VCaP (cell line): ENCODE measurements around the gene HBS1L.

Experiments
- H3K27ac ChIP-seq: fragments of 450-650 bp; 2 replicates; pipeline ENCODE4 v1.5.1; 2017
- TF ChIP-seq, protein P1 (sequence below): fragments of 450-650 bp; conservative IDR thresholded peaks from 2 replicates; pipeline ENCODE4 v1.5.1; 2017; ENCODE audit warnings: mild to moderate bottlenecking, moderate library complexity

HBS1L gene

DNA sequence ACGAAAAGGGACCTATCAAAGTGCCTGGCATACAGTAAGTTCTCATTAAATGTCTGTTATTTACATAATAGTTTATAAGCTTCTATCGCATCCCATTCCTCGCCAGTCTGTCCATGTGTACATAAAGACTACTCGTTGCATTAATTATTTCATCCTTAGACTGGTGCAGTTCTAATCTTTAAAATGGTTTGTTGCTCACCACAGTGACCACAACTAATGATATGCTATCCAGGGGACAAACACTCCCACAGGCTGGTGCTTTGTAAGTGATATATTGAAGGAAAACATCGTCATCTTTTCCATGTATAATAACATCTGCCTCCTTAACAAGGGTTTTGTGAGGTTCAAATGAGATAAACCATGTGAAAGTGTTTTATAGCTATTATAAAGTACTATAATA is 39.0 kb upstream of the HBS1L start:
- H3K27ac ChIP-seq = no peak overlapping the region
- TF ChIP-seq, protein P1, sequence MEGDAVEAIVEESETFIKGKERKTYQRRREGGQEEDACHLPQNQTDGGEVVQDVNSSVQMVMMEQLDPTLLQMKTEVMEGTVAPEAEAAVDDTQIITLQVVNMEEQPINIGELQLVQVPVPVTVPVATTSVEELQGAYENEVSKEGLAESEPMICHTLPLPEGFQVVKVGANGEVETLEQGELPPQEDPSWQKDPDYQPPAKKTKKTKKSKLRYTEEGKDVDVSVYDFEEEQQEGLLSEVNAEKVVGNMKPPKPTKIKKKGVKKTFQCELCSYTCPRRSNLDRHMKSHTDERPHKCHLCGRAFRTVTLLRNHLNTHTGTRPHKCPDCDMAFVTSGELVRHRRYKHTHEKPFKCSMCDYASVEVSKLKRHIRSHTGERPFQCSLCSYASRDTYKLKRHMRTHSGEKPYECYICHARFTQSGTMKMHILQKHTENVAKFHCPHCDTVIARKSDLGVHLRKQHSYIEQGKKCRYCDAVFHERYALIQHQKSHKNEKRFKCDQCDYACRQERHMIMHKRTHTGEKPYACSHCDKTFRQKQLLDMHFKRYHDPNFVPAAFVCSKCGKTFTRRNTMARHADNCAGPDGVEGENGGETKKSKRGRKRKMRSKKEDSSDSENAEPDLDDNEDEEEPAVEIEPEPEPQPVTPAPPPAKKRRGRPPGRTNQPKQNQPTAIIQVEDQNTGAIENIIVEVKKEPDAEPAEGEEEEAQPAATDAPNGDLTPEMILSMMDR = no peak

DNA sequence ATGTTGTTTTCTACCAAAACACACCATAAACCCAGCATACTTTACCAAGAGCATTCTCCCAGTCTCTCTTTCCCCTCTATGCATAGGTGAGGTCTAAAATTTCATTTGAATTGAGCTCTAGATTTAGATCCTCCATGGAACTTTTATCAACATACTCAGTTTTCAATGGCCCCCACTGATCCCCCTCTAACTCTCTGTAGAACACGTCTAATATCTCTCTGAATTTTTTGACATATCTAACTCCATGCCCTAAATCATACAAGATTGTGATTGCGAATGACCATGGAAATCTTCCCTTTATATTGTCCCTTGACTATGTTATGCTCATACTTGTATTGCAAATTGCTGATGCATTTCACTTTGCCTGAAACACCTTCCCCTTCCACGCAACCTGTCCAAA is 38.1 kb upstream of the HBS1L start:
- TF ChIP-seq, protein P1 = no peak
- no peak overlapping the region for H3K27ac ChIP-seq

DNA sequence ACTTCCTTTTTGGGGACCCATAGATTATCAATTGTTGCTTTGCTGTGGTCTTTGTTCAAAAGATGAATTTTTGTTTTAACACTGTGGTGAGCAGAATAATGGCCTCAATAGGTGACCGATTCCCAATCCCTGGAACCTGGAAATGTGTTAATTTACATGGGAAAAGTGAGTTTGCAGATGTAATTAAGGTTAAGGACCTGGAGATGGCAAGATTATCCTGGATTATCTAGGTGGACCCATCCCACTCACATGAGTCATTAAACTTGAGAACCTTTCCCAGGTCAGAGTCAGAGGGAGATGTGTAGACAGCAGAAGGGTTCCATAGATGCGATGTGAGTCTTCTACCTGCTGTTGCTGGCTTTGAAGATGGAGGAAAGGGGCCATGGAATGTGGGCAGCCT is 36.2 kb upstream of the HBS1L start:
- no peak overlapping the region for H3K27ac ChIP-seq
- TF ChIP-seq, protein P1 = no peak

DNA sequence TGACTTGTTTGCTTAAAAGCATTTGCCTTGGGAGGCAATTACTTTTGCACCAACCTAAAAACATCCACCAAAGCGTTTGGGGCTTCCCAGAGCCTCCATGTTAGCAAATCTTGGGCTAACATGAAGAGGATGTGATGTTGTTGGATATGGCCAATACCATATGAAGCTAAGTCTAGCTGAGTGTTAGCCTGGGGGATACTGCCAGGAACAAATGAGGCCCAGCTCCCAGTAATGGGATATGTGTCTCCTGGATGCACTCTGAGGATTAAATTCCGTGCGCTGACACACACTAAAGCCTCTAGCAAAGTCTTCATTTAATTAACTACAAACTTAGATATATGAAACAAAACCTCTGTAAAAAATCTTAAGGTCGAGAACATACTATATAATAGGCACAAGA is 35.3 kb upstream of the HBS1L start:
- TF ChIP-seq, protein P1 = no peak
- H3K27ac ChIP-seq = no peak overlapping the region

DNA sequence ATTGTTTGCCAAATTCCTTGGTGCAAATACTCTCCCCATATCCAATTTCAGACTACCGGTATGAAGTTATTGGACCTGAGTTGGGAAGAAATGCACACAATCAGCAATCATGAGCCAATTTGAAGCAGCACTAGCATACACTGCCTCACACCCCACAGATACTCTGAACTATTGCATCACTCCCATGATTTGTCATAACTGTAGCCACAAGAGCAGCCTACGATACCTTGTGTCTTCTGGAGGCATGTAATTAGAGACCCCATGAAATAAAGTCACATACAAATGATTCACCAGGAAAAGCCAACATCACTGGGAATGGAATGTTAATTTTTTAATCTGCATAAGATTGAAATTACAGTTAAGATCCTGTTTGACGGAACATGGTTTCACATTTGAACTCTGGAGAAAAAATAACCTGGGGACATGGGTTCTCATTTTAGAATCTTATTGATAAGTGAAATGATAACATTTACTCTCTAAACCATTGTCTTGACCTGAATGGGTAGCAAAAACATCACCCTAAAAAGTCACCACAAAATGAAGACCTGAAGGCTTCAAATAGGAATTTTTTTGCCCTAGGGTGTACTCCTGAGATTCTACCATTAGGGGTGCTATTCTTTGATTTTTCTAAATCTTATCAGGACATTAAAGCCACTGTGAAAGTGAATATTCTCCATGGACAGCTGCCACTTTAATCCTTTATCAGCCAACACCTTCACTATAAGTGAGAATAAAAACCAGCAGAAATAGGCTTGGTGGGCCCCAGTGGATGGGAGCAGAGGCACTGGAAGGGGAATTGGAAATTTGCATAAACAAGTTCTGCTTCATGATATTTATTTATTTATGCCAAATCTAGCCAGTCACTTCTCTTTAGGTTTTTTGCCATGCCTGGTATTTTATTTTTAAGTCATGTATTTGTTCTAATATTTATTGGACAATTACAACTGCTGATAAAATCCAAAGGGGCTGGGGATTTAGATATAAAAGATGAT is 34.5 kb upstream of the HBS1L start:
- no peak overlapping the region for H3K27ac ChIP-seq
- TF ChIP-seq, protein P1 = peak; percentile 48

DNA sequence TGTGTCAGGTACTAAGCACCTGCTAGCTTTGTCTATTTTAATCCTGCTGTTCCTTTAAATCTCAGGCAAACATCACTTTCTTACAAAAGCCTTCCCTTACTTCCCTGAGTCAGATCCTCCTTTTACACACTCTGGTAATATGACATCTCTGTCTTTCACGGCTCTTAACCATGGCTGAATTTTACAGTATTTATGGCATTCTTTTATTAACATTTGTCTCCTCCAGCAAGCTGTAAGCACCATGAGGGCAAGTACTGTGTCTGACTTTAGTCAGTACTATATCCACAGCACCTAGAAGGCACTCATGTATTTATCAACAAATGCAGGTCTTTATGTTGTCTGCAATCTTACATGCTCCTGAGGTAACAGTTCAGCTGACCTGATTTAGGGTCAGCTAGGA is 33.7 kb upstream of the HBS1L start:
- no peak overlapping the region for H3K27ac ChIP-seq
- TF ChIP-seq, protein P1 = no peak

DNA sequence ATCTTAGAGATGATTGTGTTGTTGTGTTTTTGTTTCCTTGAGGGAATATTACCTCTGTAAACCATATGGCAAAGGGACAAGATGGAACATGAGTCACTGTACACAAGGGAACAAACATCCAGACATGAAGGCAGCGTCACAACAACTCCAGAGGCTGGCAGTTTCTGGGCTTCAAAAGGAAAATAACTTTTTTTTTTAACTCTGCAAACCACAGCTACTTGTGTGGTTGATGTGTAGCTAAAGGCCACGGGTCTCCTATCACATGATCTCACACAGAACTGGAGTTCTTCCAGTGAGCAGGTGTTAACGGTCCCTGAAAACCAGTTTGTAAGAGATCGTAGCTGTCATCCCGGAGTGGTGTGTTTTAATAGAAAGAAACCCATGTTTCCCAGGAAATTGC is 33.2 kb upstream of the HBS1L start:
- TF ChIP-seq, protein P1 = no peak
- H3K27ac ChIP-seq = no peak overlapping the region
